GM12878 (cell line): ENCODE results near the gene MSL1. TPM values are rescaled to one million over a fixed set of nuclear protein-coding genes. Genes with fewer than 3 reads are reported as not detected.
A peak's percentile ranks its signal among the peaks of the same experiment; 100 is the strongest.

ENCODE experiments used
- BACH1 ChIP-seq: fragments of 450-650 bp; IDR thresholded peaks from 2 replicates; pipeline ENCODE4 v1.6.1; 2017; ENCODE audit warnings: mild to moderate bottlenecking, borderline replicate concordance
- CEBPB ChIP-seq, 2 experiments: fragments of 150-350 bp in 1 of 2; IDR thresholded peaks; 2 replicates each; pipeline ENCODE4 v1.6.1; 2012 to 2014; ENCODE audit warnings: low read depth in 2 of 2, low read length in 2 of 2, borderline replicate concordance in 1 of 2, inconsistent platforms in 1 of 2
- CHD2 ChIP-seq: IDR thresholded peaks from 2 replicates; pipeline ENCODE4 v1.6.1; 2011; ENCODE audit warnings: low read depth, low read length, improper control_type of control experiment, borderline replicate concordance
- CREB1 ChIP-seq: IDR thresholded peaks from 2 replicates; pipeline ENCODE4 v1.6.1; 2012; ENCODE audit warnings: low read depth, mild to moderate bottlenecking, inconsistent platforms
- CREM ChIP-seq: IDR thresholded peaks from 2 replicates; pipeline ENCODE4 v1.6.1; 2014; ENCODE audit warnings: antibody characterized with exemption, low read depth
- DPF2 ChIP-seq: fragments of 450-650 bp; IDR thresholded peaks from 2 replicates; pipeline ENCODE4 v1.6.1; 2017; ENCODE audit warnings: mild to moderate bottlenecking
- MEF2B ChIP-seq: fragments of 450-650 bp; IDR thresholded peaks from 2 replicates; pipeline ENCODE4 v1.6.1; 2018; ENCODE audit warnings: mild to moderate bottlenecking, moderate library complexity; ENCODE audit not compliant: partially characterized antibody, poor library complexity, severe bottlenecking
- MYB ChIP-seq: fragments of 150-350 bp; IDR thresholded peaks from 2 replicates; pipeline ENCODE4 v1.6.1; 2014; ENCODE audit warnings: mild to moderate bottlenecking, low read depth, low read length, borderline replicate concordance
- NR2F1 ChIP-seq: fragments of 450-650 bp; conservative IDR thresholded peaks from 2 replicates; pipeline ENCODE4 v1.6.1; 2017; ENCODE audit warnings: mild to moderate bottlenecking
- PAX8 ChIP-seq: fragments of 450-650 bp; IDR thresholded peaks from 2 replicates; pipeline ENCODE4 v1.6.1; 2017; ENCODE audit warnings: mild to moderate bottlenecking, moderate library complexity
- SUZ12 ChIP-seq: fragments of 200-600 bp; sonication (generic); IDR thresholded peaks from one replicate; pipeline ENCODE4 v1.6.1; 2018; ENCODE audit warnings: antibody characterized with exemption, mild to moderate bottlenecking; ENCODE audit not compliant: unreplicated experiment
- YY1 ChIP-seq: IDR thresholded peaks from 2 replicates; pipeline ENCODE4 v1.6.1; 2011; ENCODE audit warnings: low read depth, mild to moderate bottlenecking, low read length
- ZNF207 ChIP-seq: fragments of 450-650 bp; IDR thresholded peaks from 2 replicates; pipeline ENCODE4 v1.6.1; 2014; ENCODE audit warnings: antibody characterized with exemption, mild to moderate bottlenecking, borderline replicate concordance
- polyA plus RNA-seq, 11 experiments: library from polyadenylated mRNA; depleted of rRNA in 4 of 11; unstranded in 6 of 11; stranded (reverse) in 5 of 11; fragments of >200 nt; fragmentation: Nextera tagmentation in 4 of 11; fragmentation: Illumina TruSeq in 1 of 11; extraction: Ambion mirVana in 4 of 11; extraction: Trizol in 1 of 11; gene quantifications; 1 replicate in 1 of 11; 2 replicates in 10 of 11; pipeline versions ENCODE4 v1.2.1 to v1.2.3, GENCODE V29; 2011 to 2016; ENCODE audit warnings: inconsistent platforms in 2 of 11, missing spikeins in 2 of 11, low read depth in 1 of 11
- total RNA-seq, 4 experiments: library from RNA; depleted of rRNA in 3 of 4; stranded (reverse); fragments of >200 nt in 3 of 4; fragmentation: Illumina TruSeq in 1 of 4; extraction: Trizol in 1 of 4; gene quantifications; 2 replicates each; pipeline versions ENCODE4 v1.2.1 to v1.2.3, GENCODE V29; 2013 to 2021
- TF ChIP-seq, protein P1 (sequence below): fragments of 450-650 bp; IDR thresholded peaks from 2 replicates; pipeline ENCODE4 v1.6.1; 2017; ENCODE audit warnings: mild to moderate bottlenecking
- TF ChIP-seq, protein P2 (sequence below): IDR thresholded peaks from 2 replicates; pipeline ENCODE4 v1.6.1; 2012; ENCODE audit warnings: low read depth, low read length, improper control_type of control experiment
- TF ChIP-seq, protein P3 (sequence below): fragments of 450-650 bp; IDR thresholded peaks from 2 replicates; pipeline ENCODE4 v1.6.1; 2018; ENCODE audit warnings: mild to moderate bottlenecking, low read depth, moderate library complexity; ENCODE audit not compliant: partially characterized antibody
- TF ChIP-seq, protein P4 (sequence below): fragments of 450-650 bp; IDR thresholded peaks from 2 replicates; pipeline ENCODE4 v1.6.1; 2017; ENCODE audit warnings: mild to moderate bottlenecking, moderate library complexity
- TF ChIP-seq, protein P5 (sequence below): IDR thresholded peaks from 2 replicates; pipeline ENCODE4 v1.6.1; 2012; ENCODE audit warnings: low read length, inconsistent platforms

The MSL1 gene
- total and polyA plus RNA-seq, 10 of the 15 experiments (the other 5 are each of a cell fraction or from before 2014, with no cell fraction given), result 6.1 to 95.2 (median 51.8) TPM

DNA sequence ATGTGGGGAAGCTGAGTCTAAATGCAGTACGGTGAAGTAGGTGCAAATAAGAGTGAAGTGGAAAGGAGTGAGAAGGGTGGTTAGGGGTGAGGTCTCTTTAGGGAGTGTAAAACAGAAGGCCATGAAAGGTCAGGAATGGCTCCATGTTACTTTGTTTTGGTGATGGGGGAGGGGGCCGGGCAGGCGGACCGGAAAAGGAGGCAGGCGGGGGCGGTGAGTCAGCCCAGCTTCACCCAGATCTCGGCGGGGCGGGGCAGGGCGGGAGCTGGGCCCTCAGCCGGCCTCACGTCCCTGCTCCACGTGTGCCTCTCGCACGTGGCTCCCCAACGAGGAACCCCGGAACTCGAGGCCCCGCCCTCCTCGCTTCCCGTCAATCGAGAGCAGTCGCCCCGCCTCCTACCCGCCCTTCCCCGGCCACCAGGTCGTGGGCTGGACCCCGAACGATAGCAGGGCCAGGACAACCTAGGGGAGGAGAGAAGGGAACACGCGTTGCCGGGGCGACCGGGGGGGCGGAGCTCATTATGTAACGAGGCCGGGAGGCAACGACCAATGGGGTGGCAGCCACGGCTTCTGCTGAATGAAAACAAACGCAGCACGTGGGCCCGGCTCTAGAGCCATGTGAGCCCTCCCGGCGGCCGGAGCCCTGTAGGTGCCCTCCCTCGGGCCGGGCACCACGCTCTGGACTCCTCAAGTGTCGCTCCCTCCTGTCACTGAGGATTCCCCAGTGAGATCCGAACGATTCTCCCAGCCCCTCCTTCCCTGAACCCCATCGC lies 22.7 kb upstream of the MSL1 start (continued):
- TF ChIP-seq DPF2 (no peak), YY1 (0 out of 2 replicates have a peak, but pooled peaks have one; percentile 34), CHD2 (peak; percentile 83), SUZ12 (no peak), NR2F1 (peak; percentile 54; the same call in 1 of the 2 replicates), MYB (no peak), ZNF207 (no peak; the same call in 1 of the 2 replicates), MEF2B (peak; percentile 96), CEBPB (IDR thresholded peaks at IDR 0.05; ENCODE audit: borderline replicate concordance in 1 of 2, low read depth in 2 of 2, low read length in 2 of 2) (no peak), CREM (peak; percentile 33; the same call in 1 of the 2 replicates), CREB1 (no peak; the same call in 1 of the 2 replicates), PAX8 (no peak), BACH1 (0 out of 2 replicates have a peak, but pooled peaks have one; percentile 25)
- TF ChIP-seq, protein P1, sequence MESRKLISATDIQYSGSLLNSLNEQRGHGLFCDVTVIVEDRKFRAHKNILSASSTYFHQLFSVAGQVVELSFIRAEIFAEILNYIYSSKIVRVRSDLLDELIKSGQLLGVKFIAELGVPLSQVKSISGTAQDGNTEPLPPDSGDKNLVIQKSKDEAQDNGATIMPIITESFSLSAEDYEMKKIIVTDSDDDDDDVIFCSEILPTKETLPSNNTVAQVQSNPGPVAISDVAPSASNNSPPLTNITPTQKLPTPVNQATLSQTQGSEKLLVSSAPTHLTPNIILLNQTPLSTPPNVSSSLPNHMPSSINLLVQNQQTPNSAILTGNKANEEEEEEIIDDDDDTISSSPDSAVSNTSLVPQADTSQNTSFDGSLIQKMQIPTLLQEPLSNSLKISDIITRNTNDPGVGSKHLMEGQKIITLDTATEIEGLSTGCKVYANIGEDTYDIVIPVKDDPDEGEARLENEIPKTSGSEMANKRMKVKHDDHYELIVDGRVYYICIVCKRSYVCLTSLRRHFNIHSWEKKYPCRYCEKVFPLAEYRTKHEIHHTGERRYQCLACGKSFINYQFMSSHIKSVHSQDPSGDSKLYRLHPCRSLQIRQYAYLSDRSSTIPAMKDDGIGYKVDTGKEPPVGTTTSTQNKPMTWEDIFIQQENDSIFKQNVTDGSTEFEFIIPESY, result no peak
- TF ChIP-seq, protein P2, sequence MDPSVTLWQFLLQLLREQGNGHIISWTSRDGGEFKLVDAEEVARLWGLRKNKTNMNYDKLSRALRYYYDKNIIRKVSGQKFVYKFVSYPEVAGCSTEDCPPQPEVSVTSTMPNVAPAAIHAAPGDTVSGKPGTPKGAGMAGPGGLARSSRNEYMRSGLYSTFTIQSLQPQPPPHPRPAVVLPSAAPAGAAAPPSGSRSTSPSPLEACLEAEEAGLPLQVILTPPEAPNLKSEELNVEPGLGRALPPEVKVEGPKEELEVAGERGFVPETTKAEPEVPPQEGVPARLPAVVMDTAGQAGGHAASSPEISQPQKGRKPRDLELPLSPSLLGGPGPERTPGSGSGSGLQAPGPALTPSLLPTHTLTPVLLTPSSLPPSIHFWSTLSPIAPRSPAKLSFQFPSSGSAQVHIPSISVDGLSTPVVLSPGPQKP, result peak; percentile 46; the same call in 1 of the 2 replicates
- TF ChIP-seq, protein P3, sequence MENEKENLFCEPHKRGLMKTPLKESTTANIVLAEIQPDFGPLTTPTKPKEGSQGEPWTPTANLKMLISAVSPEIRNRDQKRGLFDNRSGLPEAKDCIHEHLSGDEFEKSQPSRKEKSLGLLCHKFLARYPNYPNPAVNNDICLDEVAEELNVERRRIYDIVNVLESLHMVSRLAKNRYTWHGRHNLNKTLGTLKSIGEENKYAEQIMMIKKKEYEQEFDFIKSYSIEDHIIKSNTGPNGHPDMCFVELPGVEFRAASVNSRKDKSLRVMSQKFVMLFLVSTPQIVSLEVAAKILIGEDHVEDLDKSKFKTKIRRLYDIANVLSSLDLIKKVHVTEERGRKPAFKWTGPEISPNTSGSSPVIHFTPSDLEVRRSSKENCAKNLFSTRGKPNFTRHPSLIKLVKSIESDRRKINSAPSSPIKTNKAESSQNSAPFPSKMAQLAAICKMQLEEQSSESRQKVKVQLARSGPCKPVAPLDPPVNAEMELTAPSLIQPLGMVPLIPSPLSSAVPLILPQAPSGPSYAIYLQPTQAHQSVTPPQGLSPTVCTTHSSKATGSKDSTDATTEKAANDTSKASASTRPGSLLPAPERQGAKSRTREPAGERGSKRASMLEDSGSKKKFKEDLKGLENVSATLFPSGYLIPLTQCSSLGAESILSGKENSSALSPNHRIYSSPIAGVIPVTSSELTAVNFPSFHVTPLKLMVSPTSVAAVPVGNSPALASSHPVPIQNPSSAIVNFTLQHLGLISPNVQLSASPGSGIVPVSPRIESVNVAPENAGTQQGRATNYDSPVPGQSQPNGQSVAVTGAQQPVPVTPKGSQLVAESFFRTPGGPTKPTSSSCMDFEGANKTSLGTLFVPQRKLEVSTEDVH, result no peak
- TF ChIP-seq, protein P4, sequence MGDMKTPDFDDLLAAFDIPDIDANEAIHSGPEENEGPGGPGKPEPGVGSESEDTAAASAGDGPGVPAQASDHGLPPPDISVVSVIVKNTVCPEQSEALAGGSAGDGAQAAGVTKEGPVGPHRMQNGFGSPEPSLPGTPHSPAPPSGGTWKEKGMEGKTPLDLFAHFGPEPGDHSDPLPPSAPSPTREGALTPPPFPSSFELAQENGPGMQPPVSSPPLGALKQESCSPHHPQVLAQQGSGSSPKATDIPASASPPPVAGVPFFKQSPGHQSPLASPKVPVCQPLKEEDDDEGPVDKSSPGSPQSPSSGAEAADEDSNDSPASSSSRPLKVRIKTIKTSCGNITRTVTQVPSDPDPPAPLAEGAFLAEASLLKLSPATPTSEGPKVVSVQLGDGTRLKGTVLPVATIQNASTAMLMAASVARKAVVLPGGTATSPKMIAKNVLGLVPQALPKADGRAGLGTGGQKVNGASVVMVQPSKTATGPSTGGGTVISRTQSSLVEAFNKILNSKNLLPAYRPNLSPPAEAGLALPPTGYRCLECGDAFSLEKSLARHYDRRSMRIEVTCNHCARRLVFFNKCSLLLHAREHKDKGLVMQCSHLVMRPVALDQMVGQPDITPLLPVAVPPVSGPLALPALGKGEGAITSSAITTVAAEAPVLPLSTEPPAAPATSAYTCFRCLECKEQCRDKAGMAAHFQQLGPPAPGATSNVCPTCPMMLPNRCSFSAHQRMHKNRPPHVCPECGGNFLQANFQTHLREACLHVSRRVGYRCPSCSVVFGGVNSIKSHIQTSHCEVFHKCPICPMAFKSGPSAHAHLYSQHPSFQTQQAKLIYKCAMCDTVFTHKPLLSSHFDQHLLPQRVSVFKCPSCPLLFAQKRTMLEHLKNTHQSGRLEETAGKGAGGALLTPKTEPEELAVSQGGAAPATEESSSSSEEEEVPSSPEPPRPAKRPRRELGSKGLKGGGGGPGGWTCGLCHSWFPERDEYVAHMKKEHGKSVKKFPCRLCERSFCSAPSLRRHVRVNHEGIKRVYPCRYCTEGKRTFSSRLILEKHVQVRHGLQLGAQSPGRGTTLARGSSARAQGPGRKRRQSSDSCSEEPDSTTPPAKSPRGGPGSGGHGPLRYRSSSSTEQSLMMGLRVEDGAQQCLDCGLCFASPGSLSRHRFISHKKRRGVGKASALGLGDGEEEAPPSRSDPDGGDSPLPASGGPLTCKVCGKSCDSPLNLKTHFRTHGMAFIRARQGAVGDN, result peak; percentile 90
- TF ChIP-seq, protein P5, sequence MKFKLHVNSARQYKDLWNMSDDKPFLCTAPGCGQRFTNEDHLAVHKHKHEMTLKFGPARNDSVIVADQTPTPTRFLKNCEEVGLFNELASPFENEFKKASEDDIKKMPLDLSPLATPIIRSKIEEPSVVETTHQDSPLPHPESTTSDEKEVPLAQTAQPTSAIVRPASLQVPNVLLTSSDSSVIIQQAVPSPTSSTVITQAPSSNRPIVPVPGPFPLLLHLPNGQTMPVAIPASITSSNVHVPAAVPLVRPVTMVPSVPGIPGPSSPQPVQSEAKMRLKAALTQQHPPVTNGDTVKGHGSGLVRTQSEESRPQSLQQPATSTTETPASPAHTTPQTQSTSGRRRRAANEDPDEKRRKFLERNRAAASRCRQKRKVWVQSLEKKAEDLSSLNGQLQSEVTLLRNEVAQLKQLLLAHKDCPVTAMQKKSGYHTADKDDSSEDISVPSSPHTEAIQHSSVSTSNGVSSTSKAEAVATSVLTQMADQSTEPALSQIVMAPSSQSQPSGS, result no peak
